HCT116 (cell line): Measurements from ENCODE around the gene PAQR6. TPM values are rescaled to one million over a fixed set of nuclear protein-coding genes. Genes with fewer than 3 reads are reported as not detected.

Source experiments
- ATAC-seq: fragments of 200-7000 bp; cut with Tn5 transposase; 2 replicates; pipeline ENCODE4 v1.9.1; 2020; ENCODE audit warnings: mild to moderate bottlenecking, moderate library complexity
- BruUV-seq: library from RNA; stranded (reverse); fragments of 400-500 nt; replicated peaks from 2 replicates; lab custom pipeline; 2021; lab: Mats Ljungman, UMichigan
- CTCF ChIA-PET: fragments of 300-600 bp; sonication (Branson Sonifier 250); formaldehyde crosslinking; loops from one replicate; lab custom pipeline; 2021; ENCODE audit warnings: antibody characterized with exemption; lab: Charles Lee
- POLR2A ChIA-PET: fragments of 300-600, 350-600 bp; sonication (Branson Sonifier 250); formaldehyde crosslinking; loops from one replicate; lab custom pipeline; 2021; ENCODE audit warnings: antibody characterized with exemption; lab: Charles Lee
- RAD21 ChIA-PET, 2 experiments: fragments of 300-600 bp; sonication (Branson Sonifier 250); formaldehyde crosslinking; loops; one replicate each; lab custom pipeline; 2023; ENCODE audit warnings: low total read pairs in 2 of 2; ENCODE audit not compliant: uncharacterized antibody in 2 of 2, unreplicated experiment in 2 of 2, low non-redundant PET in 1 of 2; lab: Charles Lee
- DNase-seq: peaks from one replicate; pipeline ENCODE4 v3.0.0-alpha.2; 2010; ENCODE audit warnings: low read depth, low spot score
- H2AFZ ChIP-seq: fragments of 200-600 bp; shearing (Covaris generic), sonication (generic); 2 replicates; pipeline ENCODE4 v1.6.1; 2017; ENCODE audit warnings: low read depth, mixed run types, mixed read lengths, antibody characterized with exemption, low read length; ENCODE audit not compliant: poor library complexity, severe bottlenecking
- H3K27ac ChIP-seq: 2 replicates; pipeline ENCODE4 v1.5.1; 2012; ENCODE audit warnings: low read depth, low read length
- H3K27me3 ChIP-seq: fragments of 200-600 bp; sonication (generic); 2 replicates; pipeline ENCODE4 v1.6.1; 2016; ENCODE audit warnings: mixed run types, low read length, mixed read lengths; ENCODE audit not compliant: insufficient read depth
- H3K36me3 ChIP-seq, 2 experiments: fragments of 200-500 bp in 1 of 2; fragments of 200-600 bp in 1 of 2; sonication (Bioruptor generic) in 1 of 2; sonication (generic) in 1 of 2; 2 replicates each; pipeline versions ENCODE4 v1.5.1 to v1.6.1; 2014 to 2016; ENCODE audit warnings: low read length in 2 of 2, inconsistent platforms in 1 of 2, mixed read lengths in 1 of 2, mixed run types in 1 of 2; ENCODE audit not compliant: insufficient read depth in 2 of 2, control insufficient read depth in 1 of 2
- H3K4me1 ChIP-seq, 2 experiments: fragments of 200-600 bp in 1 of 2; sonication (generic) in 1 of 2; 2 replicates each; pipeline versions ENCODE4 v1.5.1 to v1.6.1; 2012 to 2017; ENCODE audit warnings: low read length in 2 of 2, inconsistent platforms in 1 of 2, mild to moderate bottlenecking in 1 of 2, mixed read lengths in 1 of 2, mixed run types in 1 of 2, moderate library complexity in 1 of 2; ENCODE audit not compliant: insufficient read depth in 2 of 2, control insufficient read depth in 1 of 2
- H3K4me2 ChIP-seq: fragments of 200-600 bp; sonication (generic); 2 replicates; pipeline ENCODE4 v1.6.1; 2017; ENCODE audit warnings: mixed run types, low read length, mixed read lengths
- H3K4me3 ChIP-seq, 2 experiments: fragments of 200-600 bp in 1 of 2; sonication (generic) in 1 of 2; replicated peaks in 1 of 2; 2 replicates each; pipeline ENCODE4 v1.5.1; 2011 to 2016; ENCODE audit warnings: low read length in 2 of 2, control low read depth in 1 of 2, low read depth in 1 of 2, mild to moderate bottlenecking in 1 of 2, mixed read lengths in 1 of 2, mixed run types in 1 of 2
- H3K79me2 ChIP-seq: fragments of 200-600 bp; sonication (generic); 2 replicates; pipeline ENCODE4 v1.6.1; 2017; ENCODE audit warnings: mild to moderate bottlenecking, mixed run types, low read length, moderate library complexity, mixed read lengths; ENCODE audit not compliant: insufficient read depth
- H3K9ac ChIP-seq: fragments of 200-600 bp; sonication (generic); 2 replicates; pipeline ENCODE4 v1.6.1; 2016; ENCODE audit warnings: low read length, mixed read lengths
- H3K9me2 ChIP-seq: fragments of 200-600 bp; sonication (generic), shearing (Covaris generic); 2 replicates; pipeline ENCODE4 v1.6.1; 2017; ENCODE audit warnings: mixed run types, mild to moderate bottlenecking, moderate library complexity; ENCODE audit not compliant: insufficient read depth
- H3K9me3 ChIP-seq, 2 experiments: fragments of 200-500 bp in 1 of 2; fragments of 200-600 bp in 1 of 2; sonication (Bioruptor generic) in 1 of 2; sonication (generic) in 1 of 2; 2 replicates each; pipeline ENCODE4 v1.6.1; 2014 to 2017; ENCODE audit warnings: low read length in 2 of 2, mixed read lengths in 2 of 2, inconsistent platforms in 1 of 2, low read depth in 1 of 2, mild to moderate bottlenecking in 1 of 2, mixed run types in 1 of 2, moderate library complexity in 1 of 2; ENCODE audit not compliant: control insufficient read depth in 1 of 2, insufficient read depth in 1 of 2
- H4K20me1 ChIP-seq: fragments of 200-600 bp; sonication (generic), shearing (Covaris generic); 2 replicates; pipeline ENCODE4 v1.6.1; 2017; ENCODE audit warnings: mixed run types, mild to moderate bottlenecking, moderate library complexity; ENCODE audit not compliant: insufficient read depth
- CTCF ChIP-seq, 3 experiments: fragments of 200-600 bp in 1 of 3; sonication (generic) in 1 of 3; IDR thresholded peaks in 2 of 3; conservative IDR thresholded peaks in 1 of 3; 2 replicates each; pipeline ENCODE4 v1.5.1; 2012 to 2017; ENCODE audit warnings: low read depth in 2 of 3, low read length in 2 of 3, antibody characterized with exemption in 1 of 3, borderline replicate concordance in 1 of 3, control low read depth in 1 of 3, mild to moderate bottlenecking in 1 of 3, mixed read lengths in 1 of 3, mixed run types in 1 of 3, moderate library complexity in 1 of 3; ENCODE audit not compliant: insufficient read depth in 1 of 3
- EGR1 ChIP-seq: IDR thresholded peaks from 2 replicates; pipeline ENCODE4 v1.6.1; 2012; ENCODE audit warnings: low read depth
- ELF1 ChIP-seq: IDR thresholded peaks from 2 replicates; pipeline ENCODE4 v1.6.1; 2012; ENCODE audit warnings: low read depth, borderline replicate concordance
- EZH2 ChIP-seq: fragments of 200-600 bp; sonication (generic); IDR thresholded peaks from 2 replicates; pipeline ENCODE4 v1.6.1; 2017; ENCODE audit warnings: antibody characterized with exemption, mixed run types
- FOSL1 ChIP-seq: IDR thresholded peaks from 2 replicates; pipeline ENCODE4 v1.6.1; 2012; ENCODE audit warnings: low read depth
- POLR2A ChIP-seq: IDR thresholded peaks from 2 replicates; pipeline ENCODE4 v1.7.0; 2011; ENCODE audit warnings: borderline replicate concordance; ENCODE audit not compliant: insufficient read depth, insufficient read length; ENCODE audit errors: extremely low read depth
- POLR2AphosphoS5 ChIP-seq: IDR thresholded peaks from 2 replicates; pipeline ENCODE4 v1.6.1; 2011; ENCODE audit warnings: mild to moderate bottlenecking, low read depth, low read length, moderate library complexity
- REST ChIP-seq: IDR thresholded peaks from 2 replicates; pipeline ENCODE4 v1.6.1; 2012; ENCODE audit warnings: low read depth
- SP1 ChIP-seq: IDR thresholded peaks from 2 replicates; pipeline ENCODE4 v1.6.1; 2012; ENCODE audit warnings: low read depth
- SRF ChIP-seq: IDR thresholded peaks from 2 replicates; pipeline ENCODE4 v1.6.1; 2012; ENCODE audit warnings: low read depth
- TCF7L2 ChIP-seq: IDR thresholded peaks from 2 replicates; pipeline ENCODE4 v1.7.0; 2011; ENCODE audit warnings: borderline replicate concordance, inconsistent platforms; ENCODE audit not compliant: insufficient read depth, insufficient read length; ENCODE audit errors: extremely low read depth
- YY1 ChIP-seq: IDR thresholded peaks from 2 replicates; pipeline ENCODE4 v1.6.1; 2011; ENCODE audit warnings: low read length, low read depth, moderate library complexity, mild to moderate bottlenecking; ENCODE audit not compliant: insufficient replicate concordance; ENCODE audit errors: extremely low read depth
- intact Hi-C: fragments of 100-400 bp; cut with micrococcal nuclease; formaldehyde crosslinking; loops from 2 replicates; pipeline ENCODE4 v1.10.0; 2022
- total RNA-seq: library from RNA; stranded (reverse); gene quantifications from one replicate; pipeline ENCODE4 v1.2.1, GENCODE V29; 2021; ENCODE audit not compliant: unreplicated experiment

PAQR6 gene
- total RNA-seq, 1 experiment from 2014 or later = 10.9 TPM

- no peak overlapping the region for H3K9ac ChIP-seq
- no peaks in the 10 kb centered on the region for H4K20me1 ChIP-seq
- intact Hi-C loops = no loop called here
- no peak overlapping the region for H3K4me3 ChIP-seq
- no peak overlapping the region for H3K27ac ChIP-seq
- TF ChIP-seq TCF7L2 (no peak), REST (no peak), SRF (no peak), POLR2AphosphoS5 (no peak), EGR1 (no peak), FOSL1 (no peak), ELF1 (no peak), CTCF (IDR thresholded peaks at IDR 0.05 in 2 of 3, conservative IDR thresholded peaks at IDR 0.05 in 1 of 3; ENCODE audit: borderline replicate concordance in 1 of 3, insufficient read depth in 1 of 3, low read depth in 2 of 3, low read length in 2 of 3) (no peak), SP1 (no peak), POLR2A (no peak), EZH2 (no peak), YY1 (no peak)
- TF ChIP-seq, all 23 proteins: peak for 0
- DNase-seq = no peak
- no TSS peak for BruUV-seq
- POLR2A ChIA-PET = interaction anchor here (1.5 kb wide), 1 partner anchor 11 kb away, joined by 3 read pairs; no protein-coding TSS in a partner anchor
- CTCF ChIA-PET = no interaction called here
- Histone ChIP-seq H3K79me2 (no peaks in the 10 kb centered on the region), H3K4me2 (no peak overlapping the region), H3K4me1 (peaks cover 2% of the 10 kb centered on the region in 2 experiments; a peak in 2 of 4 replicates), H3K9me3 (no peaks in the 10 kb centered on the region), H3K27me3 (no peaks in the 10 kb centered on the region), H3K9me2 (no peaks in the 10 kb centered on the region), H3K36me3 (no peaks in the 10 kb centered on the region; a peak in 1 of 4 replicates), H2AFZ (no peak overlapping the region)
- RAD21 ChIA-PET = no interaction called here
- no peak for ATAC-seq
Measured at GRCh38 chr1:156289857-156290256, 42.0 kb upstream of the PAQR6 start.
